ENCODE data around the gene PINLYP. TPM values are rescaled to one million over a fixed set of nuclear protein-coding genes. Genes with fewer than 3 reads are reported as not detected.
A peak's percentile ranks its signal among the peaks of the same experiment; 100 is the strongest.

Gene PINLYP
- total RNA-seq: 2.5 TPM in 1 of 2 replicates, not detected in the other

DNA sequence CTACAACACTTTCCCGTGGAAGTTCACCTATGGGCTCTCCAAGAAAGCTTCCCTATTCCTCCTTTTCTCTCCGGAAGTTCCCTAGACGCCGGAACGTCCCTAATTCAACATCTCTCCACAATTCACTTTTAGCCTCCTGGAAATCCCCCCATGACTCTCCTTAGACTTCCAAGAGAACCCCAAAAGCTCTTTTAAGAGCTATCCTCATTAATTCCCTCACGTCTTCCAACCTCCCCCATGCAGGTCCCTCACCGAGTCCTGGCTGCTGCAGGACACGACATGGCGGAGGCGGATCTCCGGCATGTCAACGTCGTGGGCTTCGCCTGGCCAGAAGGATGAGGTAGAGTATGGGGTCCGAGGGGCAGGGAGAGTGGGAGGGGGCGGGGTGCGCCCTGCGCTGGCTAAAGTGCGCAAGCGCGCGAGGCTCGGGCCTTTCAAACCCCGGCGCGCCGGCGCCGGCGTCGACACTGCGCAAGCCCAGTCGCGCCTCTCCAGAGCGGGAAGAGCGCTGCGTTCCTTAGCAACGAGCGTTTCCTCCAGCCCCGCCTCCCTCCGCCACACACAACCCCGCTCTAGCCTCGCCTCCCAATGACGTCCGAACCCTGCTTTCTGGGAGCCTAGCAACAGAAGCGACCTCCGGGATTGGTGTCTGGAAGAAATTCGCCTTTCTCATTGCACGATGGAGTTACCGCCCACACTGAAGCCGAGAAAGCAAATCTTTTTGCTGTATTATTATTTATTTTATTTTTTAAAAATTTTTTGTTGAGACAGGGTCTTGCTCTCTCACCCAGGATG lies at the start of gene PINLYP, which contains the start of gene XRCC1:
Gene PINLYP, plus strand, starts transcription at position 646 of the 795 bp plus-strand sequence. CDS start 1,391 bp downstream, outside the sequence.
Gene XRCC1, minus strand, starts transcription at position 372 of the 795 bp plus-strand sequence. Its CDS starts 69 bp downstream, at position 303.
- DNase-seq (ENCODE audit: extremely low read depth, low read depth, low spot score): peak; percentile 89

DNA sequence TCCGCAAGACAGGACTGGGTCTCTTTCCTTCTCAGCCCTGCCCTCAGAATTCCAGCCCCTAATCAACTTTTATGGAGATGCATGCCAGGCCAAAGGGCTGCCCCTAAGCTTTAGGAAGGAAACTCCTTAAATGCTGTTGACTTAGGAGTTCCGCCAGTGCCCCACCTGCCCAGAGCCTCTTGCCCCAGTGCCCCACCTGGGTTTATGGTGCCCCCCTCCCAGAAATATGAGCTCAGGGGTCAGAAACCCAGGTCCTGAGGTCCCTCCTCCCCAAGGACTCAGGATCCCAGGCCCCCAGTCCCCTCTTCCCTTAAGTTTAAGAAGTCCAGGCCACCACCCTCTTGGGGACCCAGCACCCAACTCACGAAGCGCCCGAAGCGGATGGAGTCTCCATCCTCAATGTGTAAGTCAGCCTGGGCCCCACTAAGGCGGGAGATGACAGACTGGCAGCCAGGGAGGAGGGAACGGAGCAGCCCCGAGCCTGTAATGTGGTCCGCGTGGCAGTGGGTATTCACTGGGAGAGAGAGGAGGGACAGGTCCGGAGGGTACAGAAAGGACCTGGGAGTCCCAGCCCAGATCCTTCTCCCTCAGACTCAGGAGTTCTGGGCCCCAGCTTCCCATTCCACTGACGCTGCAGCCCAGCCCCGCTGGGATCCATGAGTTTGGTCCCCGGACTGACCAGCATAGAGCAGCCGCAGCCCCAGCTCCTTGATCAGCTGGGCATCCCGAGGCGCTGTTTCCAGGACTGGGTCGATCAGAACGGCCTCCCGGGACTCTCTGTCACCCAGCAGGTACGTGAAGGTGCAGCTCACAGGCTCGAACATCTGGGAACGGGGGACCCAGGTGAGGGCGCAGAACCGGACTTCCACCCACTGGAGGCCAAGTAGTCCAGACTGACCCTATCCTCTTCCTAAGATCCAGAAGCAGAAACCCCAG lies 49.5 kb upstream of the PINLYP start:
- no peak for DNase-seq (ENCODE audit: extremely low read depth, low read depth, low spot score)

DNA sequence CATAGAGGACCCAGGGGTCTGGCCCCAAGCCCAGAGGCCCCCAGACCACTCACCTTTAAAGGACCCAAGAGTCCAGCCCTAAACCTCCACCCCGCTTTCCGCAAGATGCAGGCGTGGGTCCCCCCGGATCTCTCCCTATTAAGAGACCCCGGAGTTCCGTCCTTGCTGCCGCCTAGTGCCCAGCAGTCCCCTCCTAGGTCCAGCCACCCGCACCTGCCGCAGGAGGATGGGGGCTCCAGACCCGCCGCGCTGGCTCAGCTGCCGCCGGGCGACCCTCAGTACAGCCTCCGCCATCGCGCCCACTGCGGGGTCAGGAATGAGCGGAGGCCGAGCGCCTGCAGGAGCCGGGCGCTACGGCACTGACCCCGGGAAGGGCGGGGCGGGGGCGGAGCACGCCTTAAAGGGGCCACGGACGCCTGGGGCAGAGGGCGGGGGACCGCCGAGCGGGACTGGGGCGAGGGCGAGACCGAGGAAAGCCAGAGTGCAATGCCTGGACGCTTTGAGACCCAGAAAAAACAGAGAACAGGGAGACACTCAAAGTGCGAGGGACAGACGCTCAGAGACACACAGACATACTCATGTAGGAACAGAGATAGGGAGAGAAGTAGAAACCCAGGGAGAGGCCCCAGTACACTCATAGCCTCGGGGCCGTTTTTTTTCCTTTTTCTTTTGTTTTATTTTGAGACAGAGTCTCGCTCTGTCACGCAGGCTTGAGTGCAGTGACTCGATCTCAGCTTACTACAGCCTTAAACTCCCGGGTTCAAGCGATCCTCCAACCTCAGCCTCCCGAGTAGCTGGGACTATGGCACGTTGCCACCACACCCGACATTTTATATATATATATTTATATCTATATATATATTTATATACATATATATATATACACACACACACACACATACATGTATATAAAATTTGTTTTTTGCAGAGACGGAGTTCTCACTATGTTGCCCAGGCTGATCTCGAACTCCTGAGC lies 48.4 kb upstream of the PINLYP start, which contains the start of gene ETHE1:
Gene ETHE1, minus strand, starts transcription at position 318 of the 976 bp plus-strand sequence. Its CDS starts 24 bp downstream, at position 294.
- no peak for DNase-seq (ENCODE audit: extremely low read depth, low read depth, low spot score)

DNA sequence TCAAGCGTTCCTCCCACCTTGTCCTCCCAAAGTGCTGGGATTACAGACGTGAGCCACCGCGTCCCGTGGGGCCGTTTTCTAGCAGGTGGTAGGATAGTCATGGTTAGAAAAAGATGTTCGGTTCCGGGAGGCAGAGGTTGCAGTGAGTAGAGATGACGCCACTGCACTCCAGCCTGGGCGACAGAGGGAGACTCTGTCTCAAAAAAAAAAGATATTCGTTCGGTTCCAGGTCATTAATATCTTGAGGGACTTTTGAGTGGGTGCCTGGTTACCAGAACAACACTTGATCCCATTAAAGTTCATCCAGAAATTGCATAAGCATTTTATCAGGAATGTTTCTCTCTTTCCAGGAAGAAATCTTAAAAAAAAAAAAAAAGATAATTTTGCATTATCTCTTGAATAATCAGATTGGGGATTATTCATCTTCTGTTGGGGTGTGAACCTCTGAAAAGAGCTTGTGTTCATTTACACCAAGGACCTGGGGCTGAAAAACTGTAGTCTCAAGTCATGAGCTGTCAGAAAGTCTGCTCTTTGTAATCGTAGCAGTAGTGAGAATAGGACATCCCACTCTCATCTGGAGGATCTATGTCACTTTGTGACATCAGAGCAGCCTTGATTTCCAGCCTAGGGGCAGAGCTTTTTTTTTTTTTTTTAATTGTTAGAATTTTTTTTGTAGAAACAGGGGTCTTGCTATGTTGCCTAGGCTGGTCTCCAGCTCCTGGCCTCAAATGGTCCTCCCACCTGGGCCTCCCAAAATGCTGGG lies 47.6 kb upstream of the PINLYP start:
- no peak for DNase-seq (ENCODE audit: extremely low read depth, low read depth, low spot score)

DNA sequence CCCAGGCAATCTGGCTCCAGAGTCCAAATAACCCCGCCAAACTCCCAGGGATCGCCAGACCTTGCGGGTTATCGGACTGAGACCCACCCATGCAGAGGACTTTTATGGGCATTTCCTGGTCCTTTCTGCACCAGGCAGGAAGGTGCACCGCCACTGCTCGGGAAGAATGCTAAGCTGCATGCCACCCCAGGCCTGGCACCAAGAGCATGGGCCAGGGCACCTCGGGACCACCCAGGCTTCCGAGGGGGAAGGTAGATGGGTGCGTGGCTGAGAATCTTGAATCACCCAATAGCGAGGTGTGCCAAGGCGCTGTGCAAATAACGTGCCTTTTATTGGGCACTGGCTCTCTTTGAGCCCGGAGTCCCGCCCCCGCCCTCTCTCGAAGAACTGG lies 43.0 kb upstream of the PINLYP start:
- no peak for DNase-seq (ENCODE audit: extremely low read depth, low read depth, low spot score)

DNA sequence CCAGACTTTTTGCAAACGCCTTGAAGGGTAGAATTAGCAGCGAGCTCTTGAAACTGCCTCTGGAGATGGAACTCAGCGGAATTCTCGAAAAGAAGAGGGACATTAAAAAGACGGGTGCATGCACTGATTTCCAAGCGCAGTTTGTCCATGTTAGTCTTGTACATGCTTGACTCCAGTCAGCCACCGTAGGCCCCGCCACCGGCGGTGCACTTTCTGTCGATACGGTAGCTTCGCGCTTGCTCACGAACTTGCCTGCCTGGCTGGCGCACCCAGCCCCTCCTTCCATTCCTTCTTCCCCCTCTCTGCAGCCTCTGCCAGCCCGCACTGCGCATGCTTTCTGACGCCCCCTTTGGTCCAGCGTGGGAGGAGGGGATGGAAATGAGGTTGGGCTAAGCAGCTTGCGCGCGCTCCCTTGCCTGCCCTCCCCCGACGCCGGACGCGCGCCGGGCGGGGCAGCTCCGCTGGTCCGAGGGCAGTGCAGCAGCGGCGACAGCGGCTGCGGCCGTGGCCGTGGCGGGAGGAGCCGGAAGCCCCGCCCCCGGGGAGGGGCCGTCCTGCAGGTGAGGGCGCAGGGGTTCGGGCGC lies 42.5 kb upstream of the PINLYP start, which contains the start of gene ZNF575:
Gene ZNF575, plus strand, starts transcription at position 227 of the 584 bp plus-strand sequence. CDS start 1,235 bp downstream, outside the sequence.
- DNase-seq (ENCODE audit: extremely low read depth, low read depth, low spot score): no peak

DNA sequence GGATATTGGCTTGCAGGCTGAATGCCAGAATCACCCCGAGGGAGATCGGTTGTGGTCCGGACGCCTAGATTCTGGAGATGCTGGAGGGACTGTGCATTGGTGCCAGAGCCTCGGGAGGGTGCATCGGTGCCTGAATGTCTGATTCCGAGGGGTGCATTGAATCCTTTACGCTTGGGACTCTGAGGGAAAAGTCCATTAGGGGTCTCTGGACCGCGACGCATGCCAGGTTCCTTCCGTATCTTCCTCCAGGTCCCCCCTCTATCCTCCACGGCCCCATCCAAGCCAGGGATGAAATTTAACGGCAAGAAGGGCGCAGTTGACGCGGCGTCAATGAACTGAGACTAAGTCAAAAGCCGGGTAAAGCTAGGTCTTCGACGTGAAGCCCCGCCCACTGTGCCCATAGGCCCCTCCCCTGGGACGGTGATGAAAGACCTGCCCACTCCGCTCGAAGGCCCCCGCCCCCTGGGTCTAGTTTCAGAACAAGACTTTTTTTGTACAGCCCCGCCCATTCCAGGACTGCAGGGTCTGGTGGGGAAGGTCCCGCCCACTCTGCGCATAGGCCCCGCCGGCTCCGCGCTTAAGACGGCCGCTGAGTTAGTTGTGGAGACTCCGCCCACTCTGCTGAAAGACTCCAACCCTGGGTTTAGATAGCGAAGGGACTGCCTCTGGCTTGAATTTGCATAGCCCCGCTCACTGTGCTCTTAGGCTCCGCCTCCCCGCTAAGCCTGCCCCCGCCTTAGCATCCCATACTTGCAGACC lies 41.9 kb upstream of the PINLYP start:
- DNase-seq (ENCODE audit: extremely low read depth, low read depth, low spot score): peak; percentile 94

DNA sequence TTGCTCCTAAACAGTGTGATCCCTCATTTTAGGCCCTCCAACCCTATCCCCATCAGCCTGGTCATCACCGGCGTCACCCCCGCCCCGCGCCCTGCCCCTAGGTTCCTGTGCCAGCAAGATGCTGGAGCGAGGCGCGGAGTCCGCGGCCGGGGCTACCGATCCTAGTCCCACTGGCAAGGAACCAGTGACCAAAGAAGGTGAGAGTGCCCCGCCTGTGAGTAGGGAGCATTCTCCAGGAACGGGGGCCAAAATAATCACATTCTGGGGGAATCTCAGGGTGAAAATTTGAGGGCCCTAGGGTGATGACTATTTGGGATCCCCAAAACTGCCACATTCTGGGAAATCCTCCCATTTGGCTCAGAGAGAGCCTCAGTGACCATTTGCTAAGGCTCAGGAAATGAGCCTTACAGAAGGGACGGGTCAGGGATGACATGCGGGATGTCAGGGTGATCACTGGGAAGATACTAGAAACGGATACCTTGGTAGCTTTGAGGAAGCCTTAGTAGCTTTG lies 41.2 kb upstream of the PINLYP start:
- no peak for DNase-seq (ENCODE audit: extremely low read depth, low read depth, low spot score)

DNA sequence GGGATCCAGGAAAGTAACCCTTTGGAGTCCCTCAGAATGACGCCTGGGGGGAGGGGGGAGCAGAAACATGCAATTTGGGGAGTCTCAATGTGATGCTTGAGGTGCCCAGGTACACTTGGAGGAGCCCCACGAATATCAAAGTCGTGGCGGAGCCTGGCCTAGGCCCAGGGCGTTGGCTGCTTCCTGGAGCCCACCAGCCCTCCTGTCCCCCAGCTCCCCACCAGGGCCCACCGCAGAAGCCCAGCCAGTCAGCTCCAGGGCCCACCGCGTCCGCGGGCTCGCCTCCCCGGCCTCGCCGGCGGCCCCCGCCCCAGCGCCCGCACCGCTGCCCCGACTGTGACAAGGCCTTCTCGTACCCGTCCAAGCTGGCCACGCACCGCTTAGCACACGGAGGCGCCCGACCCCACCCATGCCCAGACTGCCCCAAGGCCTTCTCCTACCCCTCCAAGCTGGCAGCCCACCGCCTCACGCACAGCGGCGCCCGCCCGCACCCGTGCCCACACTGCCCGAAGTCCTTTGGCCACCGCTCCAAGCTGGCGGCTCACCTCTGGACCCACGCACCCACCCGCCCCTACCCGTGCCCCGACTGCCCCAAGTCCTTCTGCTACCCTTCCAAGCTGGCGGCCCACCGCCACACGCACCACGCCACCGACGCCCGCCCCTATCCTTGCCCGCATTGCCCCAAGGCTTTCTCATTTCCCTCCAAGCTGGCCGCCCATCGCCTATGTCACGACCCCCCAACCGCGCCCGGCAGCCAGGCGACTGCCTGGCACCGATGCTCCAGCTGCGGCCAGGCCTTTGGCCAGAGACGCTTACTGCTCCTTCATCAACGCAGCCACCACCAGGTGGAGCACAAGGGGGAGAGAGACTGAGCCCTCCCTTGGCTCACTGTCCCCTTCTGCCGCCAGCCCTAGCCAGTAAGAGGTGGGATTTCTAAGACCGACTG lies 40.5 kb upstream of the PINLYP start:
- no peak for DNase-seq (ENCODE audit: extremely low read depth, low read depth, low spot score)

DNA sequence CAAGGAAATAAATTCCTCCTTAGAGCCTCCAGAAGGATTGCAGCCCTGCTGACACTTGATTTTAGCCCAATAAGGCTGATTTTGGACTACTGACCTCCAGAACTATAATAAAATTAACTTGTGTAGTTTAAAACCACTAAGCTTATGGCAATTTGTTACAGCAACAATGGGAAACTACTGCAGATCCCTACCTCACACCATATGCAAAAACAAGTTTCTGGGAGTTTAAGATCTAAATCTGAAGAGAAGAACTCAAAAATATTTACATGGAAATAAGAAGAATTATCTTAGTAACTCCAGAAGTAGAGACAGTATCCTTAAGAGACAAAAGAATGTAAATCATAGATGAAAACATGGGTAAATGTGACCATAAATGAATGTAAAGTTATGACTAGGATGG lies 36.7 kb upstream of the PINLYP start:
- no peak for DNase-seq (ENCODE audit: extremely low read depth, low read depth, low spot score)

DNA sequence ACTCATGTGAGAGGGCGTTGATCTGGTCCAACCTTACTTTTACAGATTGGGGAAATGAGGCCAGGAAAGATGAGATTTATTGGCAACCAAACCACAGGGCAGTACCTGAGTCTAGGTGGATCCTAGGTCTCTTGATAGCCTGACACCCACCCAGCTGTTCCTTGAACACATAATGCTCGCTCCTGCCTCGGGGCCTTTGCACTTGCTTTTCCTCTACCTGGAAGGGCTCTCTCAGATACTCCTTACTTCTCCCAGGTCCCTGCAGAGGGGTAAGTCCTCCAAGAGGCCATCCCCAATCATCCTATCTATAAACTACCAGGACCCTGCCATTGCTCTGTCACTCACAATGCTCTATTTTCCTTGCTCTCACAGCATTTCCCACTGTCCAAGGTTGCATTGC lies 35.2 kb upstream of the PINLYP start:
- DNase-seq (ENCODE audit: extremely low read depth, low read depth, low spot score): no peak

DNA sequence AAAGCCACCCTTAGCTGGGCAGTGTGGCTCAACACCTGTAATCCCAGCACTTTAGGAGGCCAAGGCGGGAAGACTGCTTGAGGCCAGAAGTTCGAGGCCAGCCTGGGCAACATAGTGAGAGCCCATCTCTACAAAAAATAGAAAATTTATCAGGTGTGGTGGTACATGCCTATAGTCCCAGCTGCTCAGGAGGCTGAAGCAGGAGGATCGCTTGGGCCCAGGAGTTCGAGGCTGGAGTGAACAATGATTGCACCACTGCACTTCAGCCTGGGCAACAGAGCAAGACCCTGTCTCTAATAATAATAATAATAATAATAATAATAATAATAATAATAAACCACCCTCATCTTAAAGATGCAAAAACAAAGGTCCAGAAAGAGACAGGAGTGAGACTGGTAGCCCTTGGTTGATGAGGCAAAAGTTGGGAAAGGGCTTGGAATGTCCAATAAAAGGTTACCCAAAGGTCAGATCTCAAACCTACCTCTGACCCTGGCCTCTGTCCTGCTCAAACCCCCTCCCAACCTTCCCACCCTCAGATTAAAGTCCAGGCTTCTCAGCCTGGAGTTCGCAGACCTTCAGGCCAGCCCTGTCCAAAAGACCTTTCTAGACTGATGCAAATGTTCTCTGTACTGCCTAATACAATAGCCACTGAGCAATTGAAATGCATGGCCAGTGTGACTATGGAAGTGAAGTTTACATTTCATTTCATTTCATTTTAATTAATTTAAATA lies 33.5 kb upstream of the PINLYP start:
- no peak for DNase-seq (ENCODE audit: extremely low read depth, low read depth, low spot score)

DNA sequence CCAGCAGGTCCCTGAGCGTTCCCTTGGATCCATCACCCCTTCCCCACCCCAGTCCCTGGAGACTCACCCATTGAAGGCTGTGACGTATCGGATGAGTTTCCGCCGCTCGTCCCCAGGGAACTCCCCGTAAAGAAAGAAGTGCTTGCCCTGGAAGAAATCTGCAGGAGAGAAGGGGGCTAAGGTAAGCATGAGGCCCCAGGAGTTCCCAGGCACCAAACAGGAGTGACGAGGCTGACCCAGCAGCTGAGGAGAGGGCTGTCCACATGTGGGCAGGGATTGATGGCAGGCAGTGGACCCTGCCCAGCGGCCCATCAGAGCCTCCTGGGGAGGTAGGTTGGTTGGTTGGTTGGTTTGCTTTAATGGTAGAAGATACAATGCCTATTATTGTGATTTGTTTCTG lies 31.5 kb upstream of the PINLYP start:
- no peak for DNase-seq (ENCODE audit: extremely low read depth, low read depth, low spot score)

DNA sequence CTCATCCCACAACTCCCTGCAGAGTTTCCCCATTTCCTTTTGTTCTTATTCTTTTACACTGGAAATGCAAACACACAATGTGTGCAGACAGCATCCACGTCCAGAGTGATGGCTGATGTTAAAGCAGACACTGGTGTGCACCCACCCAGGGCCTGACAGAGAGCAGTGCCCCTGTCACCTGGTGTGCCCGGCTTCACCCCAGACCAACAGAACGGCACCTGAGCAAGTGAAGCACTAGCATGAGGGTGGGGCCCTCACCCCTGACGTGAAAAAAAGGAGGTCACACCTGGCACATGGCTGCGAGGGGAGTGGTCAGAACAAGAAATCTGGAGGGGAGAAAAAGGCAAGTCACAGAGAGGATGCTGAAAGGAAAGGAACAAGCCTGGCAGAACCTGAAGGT lies 30.3 kb upstream of the PINLYP start:
- no peak for DNase-seq (ENCODE audit: extremely low read depth, low read depth, low spot score)

DNA sequence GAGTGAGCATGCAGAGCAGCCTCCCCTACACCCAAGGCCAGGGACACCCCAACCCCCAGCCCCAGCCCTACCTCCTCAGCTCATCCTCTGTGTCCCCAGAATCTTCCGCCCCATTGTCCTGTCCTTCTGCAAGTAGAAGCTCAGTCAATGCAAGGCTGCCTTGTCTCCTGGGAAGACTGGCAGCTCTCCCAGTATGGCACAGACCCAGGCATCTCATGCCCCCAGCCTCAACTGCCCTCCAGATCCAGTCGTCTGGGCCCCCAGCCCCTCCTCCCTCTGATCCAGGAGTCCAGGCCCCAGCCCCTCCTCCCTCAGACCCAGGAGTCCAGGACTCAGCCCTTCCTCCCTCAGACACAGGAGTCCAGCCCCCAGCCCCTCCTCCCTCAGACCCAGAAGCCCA lies 29.6 kb upstream of the PINLYP start:
- no peak for DNase-seq (ENCODE audit: extremely low read depth, low read depth, low spot score)

DNA sequence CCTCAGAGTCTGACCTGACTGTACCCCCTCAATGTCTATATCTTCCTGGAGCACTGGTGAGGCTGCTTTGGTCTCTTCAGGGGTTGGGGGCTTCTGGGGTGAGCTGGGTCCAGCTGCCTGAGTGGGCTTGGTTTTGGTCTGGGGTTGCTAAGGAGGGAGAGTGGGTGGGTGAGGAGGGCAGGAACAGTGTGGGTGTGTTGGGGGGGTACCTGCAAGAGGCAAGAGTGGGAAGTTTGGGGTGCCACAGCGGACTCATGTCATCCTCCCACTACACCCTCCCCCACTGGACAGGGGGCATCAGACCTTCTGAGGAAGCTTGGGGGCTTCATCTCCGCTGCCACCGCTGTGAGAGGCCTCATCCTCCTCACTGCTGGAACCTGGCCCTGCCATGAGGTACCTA lies 29.0 kb upstream of the PINLYP start:
- DNase-seq (ENCODE audit: extremely low read depth, low read depth, low spot score): no peak
